CD8-positive, alpha-beta memory T cell (primary cell): Measurements from ENCODE around the gene NCKAP5. TPM values are rescaled to one million over a fixed set of nuclear protein-coding genes. Genes with fewer than 3 reads are reported as not detected.

Source experiments
- CTCF ChIA-PET: fragments of 350-600 bp; sonication (Branson Sonifier 250); formaldehyde crosslinking; loops from one replicate; lab custom pipeline; 2021; ENCODE audit warnings: antibody characterized with exemption; lab: Charles Lee
- POLR2A ChIA-PET: fragments of 350-600 bp; sonication (Branson Sonifier 250); formaldehyde crosslinking; loops from one replicate; lab custom pipeline; 2021; ENCODE audit warnings: antibody characterized with exemption; lab: Charles Lee
- DNase-seq, 5 donors: peaks; one replicate each; pipeline versions ENCODE4 v3.0.0 to v3.0.0-alpha.2; 2020 to 2022; ENCODE audit warnings: mixed read lengths in 1 of 5
- H3K27ac ChIP-seq: one replicate; pipeline ENCODE4 v1.7.0; 2013; ENCODE audit warnings: low read depth, mild to moderate bottlenecking, low read length, moderate library complexity
- H3K27me3 ChIP-seq: 2 replicates; pipeline ENCODE4 v1.7.0; 2013; ENCODE audit warnings: low read length, mild to moderate bottlenecking; ENCODE audit not compliant: insufficient read depth, poor library complexity, severe bottlenecking
- H3K36me3 ChIP-seq: 2 replicates; pipeline ENCODE4 v1.7.0; 2013; ENCODE audit warnings: mild to moderate bottlenecking, low read length, moderate library complexity; ENCODE audit not compliant: insufficient read depth
- H3K4me1 ChIP-seq: 2 replicates; pipeline ENCODE4 v1.7.0; 2013; ENCODE audit warnings: mild to moderate bottlenecking, low read length, moderate library complexity; ENCODE audit not compliant: insufficient read depth
- H3K4me3 ChIP-seq: 2 replicates; pipeline ENCODE4 v1.7.0; 2013; ENCODE audit warnings: mild to moderate bottlenecking, low read length
- H3K9me3 ChIP-seq: 2 replicates; pipeline ENCODE4 v1.7.0; 2013; ENCODE audit warnings: mild to moderate bottlenecking, low read length
- H3K27ac Mint-ChIP-seq, 8 donors: one replicate each; pipeline ENCODE4 v1.8.0; 2020 to 2021; ENCODE audit warnings: mixed read lengths in 8 of 8, mild to moderate bottlenecking in 6 of 8, inconsistent platforms in 3 of 8, moderate library complexity in 3 of 8
- H3K27me3 Mint-ChIP-seq, 2 donors: one replicate each; pipeline ENCODE4 v1.8.0; 2020 to 2021; ENCODE audit warnings: mixed read lengths in 2 of 2, mild to moderate bottlenecking in 1 of 2, moderate library complexity in 1 of 2
- H3K36me3 Mint-ChIP-seq, 3 donors: one replicate each; pipeline ENCODE4 v1.8.0; 2020 to 2021; ENCODE audit warnings: mixed read lengths in 3 of 3, inconsistent platforms in 1 of 3, mild to moderate bottlenecking in 1 of 3
- H3K4me1 Mint-ChIP-seq, 3 donors: one replicate each; pipeline ENCODE4 v1.8.0; 2020 to 2021; ENCODE audit warnings: mixed read lengths in 3 of 3, inconsistent platforms in 1 of 3, mild to moderate bottlenecking in 1 of 3
- H3K4me3 Mint-ChIP-seq, 7 donors: one replicate each; pipeline ENCODE4 v1.8.0; 2020 to 2021; ENCODE audit warnings: mixed read lengths in 7 of 7, mild to moderate bottlenecking in 6 of 7, moderate library complexity in 4 of 7, inconsistent platforms in 2 of 7
- H3K9me3 Mint-ChIP-seq, 5 donors: one replicate each; pipeline ENCODE4 v1.8.0; 2020 to 2022; ENCODE audit warnings: mixed read lengths in 5 of 5, mild to moderate bottlenecking in 3 of 5, moderate library complexity in 2 of 5, inconsistent platforms in 1 of 5
- polyA plus RNA-seq: library from polyadenylated mRNA; unstranded; fragments of 300-500 nt; fragmentation: Illumina TruSeq; gene quantifications from one replicate; pipeline ENCODE4 v1.2.3, GENCODE V29; 2021
- total RNA-seq, 2 experiments: library from RNA; stranded (reverse); gene quantifications; one replicate each; pipeline ENCODE4 v1.2.3, GENCODE V29; 2021

Gene NCKAP5
- total and polyA plus RNA-seq, 3 experiments from 2014 or later = not detected

DNA sequence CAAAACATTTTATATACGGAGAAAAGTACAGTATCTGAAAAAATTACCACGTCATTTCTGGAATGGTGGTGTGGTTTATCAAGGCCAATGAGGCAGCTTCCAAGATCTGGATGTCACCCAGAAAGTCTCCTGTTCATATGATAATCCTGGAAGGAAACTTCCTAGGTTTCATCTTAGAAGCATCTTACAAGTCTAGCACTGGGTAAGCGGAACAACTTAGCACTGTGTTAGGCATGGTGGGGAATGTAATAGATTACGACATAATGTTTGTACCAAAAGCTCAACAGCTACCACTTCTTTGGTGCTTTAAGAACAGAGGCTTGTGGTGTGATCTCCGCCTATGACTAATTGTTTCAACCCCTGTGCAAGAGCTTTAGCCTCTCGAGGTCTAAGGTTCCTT, 835.2 kb downstream of the NCKAP5 start:
- no peaks in the 10 kb centered on the region for H3K4me1 Mint-ChIP-seq
- Histone ChIP-seq H3K9me3 (no peaks in the 10 kb centered on the region), H3K36me3 (no peaks in the 10 kb centered on the region), H3K27ac (no peak overlapping the region), H3K4me3 (no peak overlapping the region), H3K27me3 (no peaks in the 10 kb centered on the region), H3K4me1 (no peaks in the 10 kb centered on the region)
- POLR2A ChIA-PET = no interaction called here
- H3K36me3 Mint-ChIP-seq = no peaks in the 10 kb centered on the region
- DNase-seq = no peak
- H3K27ac Mint-ChIP-seq = no peak overlapping the region
- CTCF ChIA-PET = no interaction called here
- H3K9me3 Mint-ChIP-seq = peaks cover 0 to 22% (median 3%) of the 10 kb centered on the region in 5 donors
- no peaks in the 10 kb centered on the region for H3K27me3 Mint-ChIP-seq
- no peak overlapping the region for H3K4me3 Mint-ChIP-seq

DNA sequence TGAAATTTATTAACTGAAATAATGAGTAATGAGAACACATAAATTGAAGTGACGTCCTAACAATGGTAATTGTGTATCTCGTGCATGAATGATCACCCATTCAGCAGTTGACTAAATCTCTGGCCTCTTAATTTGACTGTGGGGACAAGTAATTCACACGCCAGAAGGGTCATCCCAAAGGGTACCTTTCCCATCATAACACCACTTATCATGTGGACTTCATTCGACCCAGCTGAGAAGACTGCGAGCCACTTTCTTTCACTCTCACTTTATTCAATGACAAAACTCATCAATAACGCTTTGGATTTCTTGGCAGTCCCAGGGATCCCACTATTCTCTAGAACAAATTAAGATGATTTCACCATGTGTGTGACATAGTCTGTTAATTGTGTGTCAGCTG, 835.6 kb downstream of the NCKAP5 start:
- Histone ChIP-seq H3K27me3 (no peaks in the 10 kb centered on the region), H3K36me3 (no peaks in the 10 kb centered on the region), H3K4me3 (no peak overlapping the region), H3K4me1 (no peaks in the 10 kb centered on the region), H3K9me3 (no peaks in the 10 kb centered on the region), H3K27ac (no peak overlapping the region)
- Mint-ChIP-seq H3K27me3 (no peaks in the 10 kb centered on the region), H3K36me3 (no peaks in the 10 kb centered on the region), H3K27ac (no peak overlapping the region), H3K4me3 (no peak overlapping the region), H3K4me1 (no peaks in the 10 kb centered on the region), H3K9me3 (peaks cover 0 to 19% (median 3%) of the 10 kb centered on the region in 5 donors)
- no peak for DNase-seq
- ChIA-PET POLR2A (no interaction called here), CTCF (no interaction called here)

DNA sequence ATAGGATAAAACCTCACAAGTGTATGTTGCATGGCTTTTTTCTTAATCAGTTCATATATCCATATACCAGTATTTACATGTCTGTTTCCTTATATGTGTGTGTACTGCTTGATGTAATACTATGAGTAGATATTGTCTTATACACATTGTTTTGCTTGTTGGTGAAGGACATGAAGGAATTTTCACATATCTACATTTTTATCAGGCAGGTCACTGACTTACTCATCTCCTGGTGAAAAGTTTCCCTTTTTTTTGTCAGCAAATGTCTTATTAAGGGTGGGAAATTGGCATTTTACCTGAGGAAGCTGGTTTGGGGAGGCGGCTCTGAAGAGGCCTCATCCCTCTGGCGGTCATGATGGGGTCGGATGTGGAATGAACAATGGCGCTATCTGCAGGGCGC, 836.8 kb downstream of the NCKAP5 start:
- H3K36me3 ChIP-seq = no peaks in the 10 kb centered on the region
- H3K4me3 Mint-ChIP-seq = no peak overlapping the region
- no peaks in the 10 kb centered on the region for H3K4me1 Mint-ChIP-seq
- ChIA-PET POLR2A (no interaction called here), CTCF (no interaction called here)
- no peaks in the 10 kb centered on the region for H3K27me3 Mint-ChIP-seq
- peaks cover 0 to 22% (median 3%) of the 10 kb centered on the region in 5 donors for H3K9me3 Mint-ChIP-seq
- no peak for DNase-seq
- no peaks in the 10 kb centered on the region for H3K9me3 ChIP-seq
- no peaks in the 10 kb centered on the region for H3K36me3 Mint-ChIP-seq
- H3K27me3 ChIP-seq = no peaks in the 10 kb centered on the region
- H3K27ac Mint-ChIP-seq = no peak overlapping the region
- no peak overlapping the region for H3K27ac ChIP-seq
- H3K4me1 ChIP-seq = no peaks in the 10 kb centered on the region
- H3K4me3 ChIP-seq = no peak overlapping the region

DNA sequence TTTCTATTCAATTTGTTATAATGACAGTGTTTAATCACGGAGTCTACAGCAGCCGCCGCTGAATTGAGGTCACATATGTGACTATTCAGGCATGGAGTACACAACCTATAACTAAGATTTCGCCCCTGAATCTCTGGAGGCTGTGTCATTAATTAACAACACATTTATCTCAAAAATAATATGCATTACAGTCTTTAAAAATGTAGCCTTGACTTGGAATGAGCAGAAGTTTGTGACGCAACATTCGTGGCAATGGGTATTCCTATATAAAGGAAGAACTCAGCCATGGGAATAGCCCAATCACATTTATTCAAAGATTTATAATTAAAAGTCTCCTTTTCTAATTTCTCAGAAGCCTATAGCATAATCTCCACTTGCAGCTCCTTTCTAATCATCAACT, 837.7 kb downstream of the NCKAP5 start:
- H3K36me3 Mint-ChIP-seq = no peaks in the 10 kb centered on the region
- H3K27ac ChIP-seq = no peak overlapping the region
- no peaks in the 10 kb centered on the region for H3K4me1 ChIP-seq
- ChIA-PET CTCF (no interaction called here), POLR2A (no interaction called here)
- H3K27me3 ChIP-seq = no peaks in the 10 kb centered on the region
- H3K4me3 ChIP-seq = no peak overlapping the region
- H3K9me3 Mint-ChIP-seq = peaks cover 0 to 21% (median 3%) of the 10 kb centered on the region in 5 donors
- no peaks in the 10 kb centered on the region for H3K9me3 ChIP-seq
- no peaks in the 10 kb centered on the region for H3K27me3 Mint-ChIP-seq
- no peak overlapping the region for H3K27ac Mint-ChIP-seq
- H3K4me1 Mint-ChIP-seq = no peaks in the 10 kb centered on the region
- H3K4me3 Mint-ChIP-seq = no peak overlapping the region
- DNase-seq = no peak
- H3K36me3 ChIP-seq = no peaks in the 10 kb centered on the region

DNA sequence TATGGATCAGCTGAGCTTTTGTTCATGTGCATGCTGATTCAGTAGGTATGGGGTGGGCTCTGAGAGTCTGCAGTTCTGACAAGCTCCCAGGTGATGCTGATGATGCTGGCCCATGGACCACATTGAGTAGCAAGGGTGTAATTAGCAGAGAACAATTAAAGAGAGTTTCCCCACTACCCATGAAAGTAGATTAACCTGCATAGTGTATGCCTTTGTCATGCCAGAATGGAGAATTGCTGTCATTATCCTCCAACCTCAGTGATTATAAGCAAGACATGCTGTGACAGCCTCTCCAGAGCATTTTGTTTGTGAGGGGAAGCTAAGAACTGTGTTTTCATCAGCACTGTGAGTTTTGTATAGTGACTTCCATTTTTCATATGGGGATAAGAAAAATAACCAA, 838.7 kb downstream of the NCKAP5 start:
- no peak overlapping the region for H3K27ac ChIP-seq
- ChIA-PET CTCF (no interaction called here), POLR2A (no interaction called here)
- no peak for DNase-seq
- H3K4me3 Mint-ChIP-seq = no peak overlapping the region
- no peak overlapping the region for H3K4me3 ChIP-seq
- no peaks in the 10 kb centered on the region for H3K9me3 ChIP-seq
- peaks cover 0 to 13% (median 2%) of the 10 kb centered on the region in 5 donors for H3K9me3 Mint-ChIP-seq
- no peaks in the 10 kb centered on the region for H3K36me3 ChIP-seq
- H3K27ac Mint-ChIP-seq = no peak overlapping the region
- no peaks in the 10 kb centered on the region for H3K4me1 Mint-ChIP-seq
- no peaks in the 10 kb centered on the region for H3K36me3 Mint-ChIP-seq
- no peaks in the 10 kb centered on the region for H3K27me3 ChIP-seq
- no peaks in the 10 kb centered on the region for H3K4me1 ChIP-seq
- H3K27me3 Mint-ChIP-seq = no peaks in the 10 kb centered on the region

DNA sequence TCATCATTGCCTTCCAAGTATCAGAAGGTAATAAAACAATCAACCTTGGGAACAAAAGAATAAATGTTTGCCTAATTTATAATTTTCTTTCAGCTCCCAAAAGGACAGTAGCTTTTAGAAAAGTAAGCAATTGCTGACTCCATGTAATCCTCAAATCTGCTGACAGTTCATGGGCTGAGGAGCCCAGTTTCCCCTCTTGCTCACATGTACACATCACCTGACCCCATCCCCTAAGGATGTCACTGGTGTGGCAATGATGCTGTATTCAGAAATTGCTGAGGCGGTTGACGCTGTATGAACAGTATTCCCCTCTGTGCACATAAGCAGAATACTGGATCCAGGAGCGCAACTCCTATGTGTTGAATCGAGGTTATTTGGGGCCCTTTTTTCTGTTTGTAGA, 842.1 kb downstream of the NCKAP5 start:
- ChIA-PET CTCF (no interaction called here), POLR2A (no interaction called here)
- no peaks in the 10 kb centered on the region for H3K9me3 ChIP-seq
- Mint-ChIP-seq H3K4me1 (no peaks in the 10 kb centered on the region), H3K27me3 (peaks cover 0 to 2% of the 10 kb centered on the region in 2 donors), H3K4me3 (no peak overlapping the region), H3K36me3 (peaks cover 0 to 3% (median 0%) of the 10 kb centered on the region in 3 donors), H3K9me3 (peaks cover 2 to 10% (median 7%) of the 10 kb centered on the region in 5 donors), H3K27ac (no peak overlapping the region)
- no peak for DNase-seq
- no peak overlapping the region for H3K4me3 ChIP-seq
- H3K36me3 ChIP-seq = no peaks in the 10 kb centered on the region
- H3K27me3 ChIP-seq = no peaks in the 10 kb centered on the region
- no peak overlapping the region for H3K27ac ChIP-seq
- H3K4me1 ChIP-seq = no peaks in the 10 kb centered on the region

DNA sequence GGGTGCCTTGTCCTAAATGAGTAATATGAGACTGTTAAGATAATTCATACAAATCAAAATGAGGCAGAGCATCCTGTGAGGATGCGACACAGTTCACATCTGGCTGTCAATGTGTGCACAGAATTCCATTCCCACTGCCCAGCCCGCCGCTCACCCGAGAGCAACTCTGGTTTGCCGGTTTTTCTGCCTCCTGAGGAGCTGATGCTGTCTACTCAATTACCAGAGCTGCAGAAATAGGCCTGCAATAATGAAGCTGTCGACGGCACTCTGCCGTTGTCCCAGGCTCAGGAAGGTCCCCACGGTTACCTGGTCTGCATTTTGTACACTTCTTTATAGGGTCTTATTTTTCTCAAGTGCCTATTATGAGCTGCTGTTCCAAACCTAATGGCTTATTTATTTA, 842.5 kb downstream of the NCKAP5 start:
- H3K36me3 Mint-ChIP-seq = peaks cover 0 to 3% (median 0%) of the 10 kb centered on the region in 3 donors
- ChIA-PET CTCF (no interaction called here), POLR2A (no interaction called here)

DNA sequence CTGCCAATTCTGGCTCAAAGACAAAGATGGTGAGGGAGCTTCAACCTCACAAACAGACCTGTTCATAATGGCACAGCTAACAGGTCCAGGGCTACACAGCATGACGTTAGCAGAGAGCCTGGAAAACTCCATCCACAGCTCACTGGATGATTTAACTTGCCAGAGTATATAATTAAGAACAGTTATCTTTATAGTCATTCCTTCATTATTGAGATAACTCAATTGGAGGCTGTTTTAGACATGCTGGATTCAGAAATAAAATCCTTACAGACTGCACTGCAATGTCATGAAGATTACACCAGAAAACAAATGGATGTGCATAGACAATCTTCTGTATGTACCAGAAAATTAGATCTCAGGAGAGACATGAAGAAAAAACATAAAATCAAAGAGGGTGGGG, 843.1 kb downstream of the NCKAP5 start:
- POLR2A ChIA-PET = no interaction called here
- Mint-ChIP-seq H3K36me3 (peaks cover 0 to 3% (median 0%) of the 10 kb centered on the region in 3 donors), H3K4me1 (no peaks in the 10 kb centered on the region), H3K27ac (no peak overlapping the region), H3K9me3 (peaks cover 2 to 10% (median 4%) of the 10 kb centered on the region in 5 donors), H3K27me3 (peaks cover 0 to 2% of the 10 kb centered on the region in 2 donors), H3K4me3 (no peak overlapping the region)
- H3K9me3 ChIP-seq = no peaks in the 10 kb centered on the region
- H3K27ac ChIP-seq = no peak overlapping the region
- H3K4me3 ChIP-seq = no peak overlapping the region
- CTCF ChIA-PET = no interaction called here
- no peak for DNase-seq
- H3K36me3 ChIP-seq = no peaks in the 10 kb centered on the region
- no peaks in the 10 kb centered on the region for H3K4me1 ChIP-seq
- H3K27me3 ChIP-seq = no peaks in the 10 kb centered on the region

More for the DNA sequence above, 842.5 kb downstream of the NCKAP5 start:
- Histone ChIP-seq H3K36me3 (no peaks in the 10 kb centered on the region), H3K4me3 (no peak overlapping the region), H3K9me3 (no peaks in the 10 kb centered on the region), H3K27me3 (no peaks in the 10 kb centered on the region), H3K4me1 (no peaks in the 10 kb centered on the region), H3K27ac (no peak overlapping the region)
- H3K27me3 Mint-ChIP-seq = peaks cover 0 to 2% of the 10 kb centered on the region in 2 donors
- H3K27ac Mint-ChIP-seq = no peak overlapping the region
- no peak for DNase-seq
- peaks cover 2 to 10% (median 6%) of the 10 kb centered on the region in 5 donors for H3K9me3 Mint-ChIP-seq
- H3K4me1 Mint-ChIP-seq = no peaks in the 10 kb centered on the region
- no peak overlapping the region for H3K4me3 Mint-ChIP-seq

DNA sequence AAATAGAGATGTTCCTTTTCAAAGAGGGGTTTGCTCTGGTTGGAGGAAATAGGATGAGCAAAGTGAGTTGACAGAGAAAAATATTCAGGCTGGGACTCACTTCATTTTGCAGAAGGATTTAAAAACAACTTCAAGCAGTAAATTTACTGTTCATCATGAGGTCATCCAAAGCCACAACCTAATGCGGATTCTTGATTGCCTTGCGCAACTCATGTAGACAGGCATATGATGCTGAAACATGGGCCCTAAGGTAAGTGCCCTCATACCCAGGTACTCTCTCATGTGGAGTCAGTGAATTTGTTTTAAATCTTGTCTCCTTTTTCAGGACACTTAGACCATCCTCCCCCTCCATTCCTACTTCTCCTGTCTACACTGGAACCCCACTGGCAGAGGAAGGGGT, 846.3 kb downstream of the NCKAP5 start:
- ChIA-PET CTCF (no interaction called here), POLR2A (no interaction called here)
- Histone ChIP-seq H3K4me1 (no peaks in the 10 kb centered on the region), H3K27ac (no peak overlapping the region), H3K36me3 (no peaks in the 10 kb centered on the region), H3K4me3 (no peak overlapping the region), H3K9me3 (no peaks in the 10 kb centered on the region), H3K27me3 (no peaks in the 10 kb centered on the region)
- Mint-ChIP-seq H3K36me3 (peaks cover 0 to 3% (median 0%) of the 10 kb centered on the region in 3 donors), H3K4me1 (no peaks in the 10 kb centered on the region), H3K4me3 (no peak overlapping the region), H3K27ac (no peak overlapping the region), H3K9me3 (peaks cover 0 to 13% (median 4%) of the 10 kb centered on the region in 5 donors), H3K27me3 (peaks cover 0 to 2% of the 10 kb centered on the region in 2 donors)
- DNase-seq = no peak
